GM12878 (cell line): ENCODE data around the gene SLC24A4. TPM values are rescaled to one million over a fixed set of nuclear protein-coding genes. Genes with fewer than 3 reads are reported as not detected.

Experiments used
- ATAC-seq: fragments of 200-7000 bp; cut with Tn5 transposase; 3 replicates; pipeline ENCODE4 v1.9.1; 2020; ENCODE audit warnings: mild to moderate bottlenecking, moderate library complexity
- BruUV-seq: library from RNA; stranded (reverse); fragments of 400-500 nt; replicated peaks from 2 replicates; lab custom pipeline; 2021; lab: Mats Ljungman, UMichigan
- CTCF ChIA-PET: fragments of 300-600 bp; sonication (Branson Sonifier 250); formaldehyde crosslinking; extraction: SDS; loops from one replicate; lab custom pipeline; 2021; ENCODE audit warnings: inconsistent platforms; lab: Yijun Ruan, JAX
- POLR2A ChIA-PET: fragments of 350-600 bp; formaldehyde crosslinking; extraction: SDS; loops from one replicate; lab custom pipeline; 2021; ENCODE audit warnings: inconsistent platforms; lab: Charles Lee
- RAD21 ChIA-PET: fragments of 300-600 bp; sonication (Branson Sonifier 250); formaldehyde crosslinking; loops from one replicate; lab custom pipeline; 2023; ENCODE audit warnings: antibody characterized with exemption; ENCODE audit not compliant: unreplicated experiment; lab: Charles Lee
- SMC1A ChIA-PET: fragments of 300-600 bp; sonication (Branson Sonifier 250); formaldehyde crosslinking; loops from one replicate; lab custom pipeline; 2023; ENCODE audit not compliant: unreplicated experiment, uncharacterized antibody; lab: Charles Lee
- DNase-seq: peaks from one replicate; pipeline ENCODE4 v3.0.0-alpha.2; 2011; ENCODE audit warnings: low read depth, low spot score
- FAIRE-seq: peaks from 3 replicates; lab custom pipeline; 2011; peaks lifted over from hg19 to GRCh38; lab: Jason Lieb, UNC
- H2AFZ ChIP-seq: 2 replicates; pipeline ENCODE4 v1.6.0; 2011; ENCODE audit warnings: low read depth, low read length, control low read depth; ENCODE audit not compliant: control insufficient read depth
- H3K27ac ChIP-seq: 2 replicates; pipeline ENCODE4 v1.5.1; 2011; ENCODE audit warnings: control low read depth; ENCODE audit not compliant: control insufficient read depth, insufficient read depth
- H3K27me3 ChIP-seq, 2 experiments: replicated peaks in 1 of 2; 2 replicates each; pipeline versions ENCODE4 v1.6.0 to v1.6.1; 2011; ENCODE audit warnings: low read length in 1 of 2; ENCODE audit not compliant: control insufficient read depth in 2 of 2, insufficient read depth in 2 of 2
- H3K36me3 ChIP-seq, 2 experiments: 2 replicates each; pipeline ENCODE4 v1.5.1; 2011; ENCODE audit warnings: low read length in 1 of 2; ENCODE audit not compliant: control insufficient read depth in 2 of 2, insufficient read depth in 2 of 2
- H3K4me1 ChIP-seq: 2 replicates; pipeline ENCODE4 v1.6.1; 2011; ENCODE audit warnings: mild to moderate bottlenecking, low read length, moderate library complexity, mixed read lengths; ENCODE audit not compliant: control insufficient read depth, insufficient read depth
- H3K4me2 ChIP-seq: 2 replicates; pipeline ENCODE4 v1.6.0; 2011; ENCODE audit warnings: control low read depth; ENCODE audit not compliant: control insufficient read depth, insufficient read depth
- H3K4me3 ChIP-seq: fragments of 200-600 bp; sonication (generic); 2 replicates; pipeline ENCODE4 v1.5.1; 2016
- H3K79me2 ChIP-seq: 2 replicates; pipeline ENCODE4 v1.6.0; 2011; ENCODE audit warnings: low read length; ENCODE audit not compliant: control insufficient read depth, insufficient read depth
- H3K9ac ChIP-seq: 2 replicates; pipeline ENCODE4 v1.8.0; 2011; ENCODE audit warnings: low read length, control low read depth, mixed read lengths; ENCODE audit not compliant: control insufficient read depth, insufficient read depth
- H3K9me3 ChIP-seq: replicated peaks from 3 replicates; pipeline ENCODE4 v1.5.1; 2011; ENCODE audit warnings: mild to moderate bottlenecking, low read length; ENCODE audit not compliant: control insufficient read depth, insufficient read depth
- H4K20me1 ChIP-seq: 2 replicates; pipeline ENCODE4 v1.6.0; 2011; ENCODE audit not compliant: control insufficient read depth, insufficient read depth
- E2F8 ChIP-seq: fragments of 450-650 bp; IDR thresholded peaks from 2 replicates; pipeline ENCODE4 v1.6.1; 2018; ENCODE audit warnings: mild to moderate bottlenecking, low read depth, moderate library complexity; ENCODE audit not compliant: partially characterized antibody
- POLR2AphosphoS5 ChIP-seq: IDR thresholded peaks from 2 replicates; pipeline ENCODE4 v1.6.1; 2011; ENCODE audit warnings: mild to moderate bottlenecking, low read length, inconsistent platforms
- RELA ChIP-seq: fragments of 450-650 bp; IDR thresholded peaks from 2 replicates; pipeline ENCODE4 v1.8.0; 2014; ENCODE audit warnings: borderline replicate concordance; ENCODE audit not compliant: partially characterized antibody
- SIN3A ChIP-seq: IDR thresholded peaks from 2 replicates; pipeline ENCODE4 v1.6.1; 2012; ENCODE audit warnings: low read depth, low read length, improper control_type of control experiment
- SIX5 ChIP-seq: IDR thresholded peaks from 2 replicates; pipeline ENCODE4 v1.6.1; 2011; ENCODE audit warnings: mild to moderate bottlenecking, low read depth, low read length, moderate library complexity; ENCODE audit not compliant: severe bottlenecking
- SKIL ChIP-seq: fragments of 450-650 bp; IDR thresholded peaks from 2 replicates; pipeline ENCODE4 v1.6.1; 2017; ENCODE audit warnings: mild to moderate bottlenecking, low read depth, inconsistent platforms; ENCODE audit not compliant: poor library complexity, severe bottlenecking
- SP1 ChIP-seq: IDR thresholded peaks from one replicate; pipeline ENCODE4 v1.6.1; 2011; ENCODE audit warnings: low read depth, low read length
- TBL1XR1 ChIP-seq: IDR thresholded peaks from 2 replicates; pipeline ENCODE4 v1.6.1; 2012; ENCODE audit warnings: low read depth, low read length, improper control_type of control experiment
- ZBTB33 ChIP-seq: fragments of 450-650 bp; IDR thresholded peaks from 2 replicates; pipeline ENCODE4 v1.6.1; 2017; ENCODE audit warnings: mild to moderate bottlenecking
- ZBTB40 ChIP-seq: fragments of 450-650 bp; IDR thresholded peaks from 2 replicates; pipeline ENCODE4 v1.6.1; 2016; ENCODE audit warnings: mild to moderate bottlenecking, moderate library complexity, borderline replicate concordance
- ZNF274 ChIP-seq: IDR thresholded peaks from one replicate; pipeline ENCODE4 v1.8.0; 2011; ENCODE audit not compliant: insufficient read length, insufficient read depth
- in situ Hi-C: fragments of 300-500 bp; cut with MboI; formaldehyde crosslinking; loops from 9 replicates; pipeline ENCODE4 v1.14.3; 2018; ENCODE audit warnings: mixed read lengths
- intact Hi-C: fragments of 100-400 bp; cut with micrococcal nuclease; formaldehyde crosslinking; loops from one replicate; pipeline ENCODE4 v1.14.2; 2022; ENCODE audit not compliant: unreplicated experiment
- polyA plus RNA-seq, 11 experiments: library from polyadenylated mRNA; depleted of rRNA in 4 of 11; unstranded in 6 of 11; stranded (reverse) in 5 of 11; fragments of >200 nt; fragmentation: Nextera tagmentation in 4 of 11; fragmentation: Illumina TruSeq in 1 of 11; extraction: Ambion mirVana in 4 of 11; extraction: Trizol in 1 of 11; gene quantifications; 1 replicate in 1 of 11; 2 replicates in 10 of 11; pipeline versions ENCODE4 v1.2.1 to v1.2.3, GENCODE V29; 2011 to 2016; ENCODE audit warnings: inconsistent platforms in 2 of 11, missing spikeins in 2 of 11, low read depth in 1 of 11
- total RNA-seq, 4 experiments: library from RNA; depleted of rRNA in 3 of 4; stranded (reverse); fragments of >200 nt in 3 of 4; fragmentation: Illumina TruSeq in 1 of 4; extraction: Trizol in 1 of 4; gene quantifications; 2 replicates each; pipeline versions ENCODE4 v1.2.1 to v1.2.3, GENCODE V29; 2013 to 2021

SLC24A4 gene
- total and polyA plus RNA-seq, 10 of the 15 experiments (the other 5 are each of a cell fraction or from before 2014, with no cell fraction given) = under 0.01 to 0.46 (median 0.04) TPM; not detected in 5

- no peak for TF ChIP-seq E2F8
- no peak for TF ChIP-seq SIN3A
- no peak for TF ChIP-seq ZNF274
- TF ChIP-seq POLR2AphosphoS5 = no peak
These were observed 147.8 kb downstream of the SLC24A4 start (continued) for GRCh38 chr14:92470811-92471210.

GRCh38 chr14:92471919-92472318 lies 149.0 kb downstream of the SLC24A4 start:
- no peaks in the 10 kb centered on the region for H4K20me1 ChIP-seq
- no peak overlapping the region for H3K27ac ChIP-seq
- CTCF ChIA-PET = no interaction called here
- SMC1A ChIA-PET = interaction anchor here (1.9 kb wide), 1 partner anchor 27 kb away, joined by 5 read pairs; no protein-coding TSS in a partner anchor
- no peak overlapping the region for H3K4me2 ChIP-seq
- BruUV-seq = no TSS peak
- no peaks in the 10 kb centered on the region for H3K4me1 ChIP-seq
- RAD21 ChIA-PET = no interaction called here
- no peak overlapping the region for H3K4me3 ChIP-seq
- H3K27me3 ChIP-seq = no peaks in the 10 kb centered on the region
- H3K9ac ChIP-seq = no peak overlapping the region
- peaks cover under 1% of the 10 kb centered on the region; the same call in 2 of the 3 replicates for H3K9me3 ChIP-seq
- no peaks in the 10 kb centered on the region for H3K36me3 ChIP-seq
- POLR2A ChIA-PET = no interaction called here
- no peaks in the 10 kb centered on the region for H3K79me2 ChIP-seq
- FAIRE-seq (no peak), DNase-seq (no peak), ATAC-seq (no peak)
- in situ Hi-C loops = no loop called here
- H2AFZ ChIP-seq = no peak overlapping the region
- intact Hi-C loops = no loop called here
- TF ChIP-seq SIX5 (no peak), SKIL (no peak), ZBTB40 (no peak), ZBTB33 (no peak), RELA (no peak), TBL1XR1 (no peak), SP1 (no peak)
